Fibroblast of mammary gland (primary cell): Measurements from ENCODE around the gene TAP2.

ENCODE experiments used
- DNase-seq: peaks from one replicate; pipeline ENCODE4 v3.0.0-alpha.2; 2010; ENCODE audit warnings: low read depth
- H3K4me3 ChIP-seq: 2 replicates; pipeline ENCODE4 v1.5.1; 2011; ENCODE audit warnings: low read depth, mild to moderate bottlenecking, low read length, moderate library complexity; ENCODE audit not compliant: control insufficient read depth
- TF ChIP-seq, protein P1 (sequence below): conservative IDR thresholded peaks from 2 replicates; pipeline ENCODE4 v1.5.1; 2011; ENCODE audit warnings: low read depth, low read length, inconsistent platforms; ENCODE audit not compliant: control insufficient read depth, insufficient read depth

The TAP2 gene

DNA sequence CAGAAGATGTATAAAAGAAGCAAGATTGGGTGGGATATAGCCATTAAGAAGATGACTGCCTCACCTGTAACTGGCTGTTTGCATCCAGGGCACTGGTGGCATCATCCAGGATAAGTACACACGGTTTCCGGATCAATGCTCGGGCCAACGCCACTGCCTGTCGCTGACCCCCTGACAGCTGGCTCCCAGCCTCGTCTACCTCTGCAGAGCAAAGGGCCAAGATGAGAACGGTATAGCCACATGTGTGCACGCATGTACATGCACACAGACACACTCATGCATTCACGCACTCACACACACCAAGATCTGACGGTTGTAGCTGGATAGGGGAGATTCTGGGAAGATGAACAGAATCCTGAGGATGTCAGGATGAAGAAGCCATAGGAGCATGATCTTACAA is 8.5 kb upstream of the TAP2 start:
- DNase-seq, result no peak
- no peak overlapping the region for H3K4me3 ChIP-seq
- TF ChIP-seq, protein P1, sequence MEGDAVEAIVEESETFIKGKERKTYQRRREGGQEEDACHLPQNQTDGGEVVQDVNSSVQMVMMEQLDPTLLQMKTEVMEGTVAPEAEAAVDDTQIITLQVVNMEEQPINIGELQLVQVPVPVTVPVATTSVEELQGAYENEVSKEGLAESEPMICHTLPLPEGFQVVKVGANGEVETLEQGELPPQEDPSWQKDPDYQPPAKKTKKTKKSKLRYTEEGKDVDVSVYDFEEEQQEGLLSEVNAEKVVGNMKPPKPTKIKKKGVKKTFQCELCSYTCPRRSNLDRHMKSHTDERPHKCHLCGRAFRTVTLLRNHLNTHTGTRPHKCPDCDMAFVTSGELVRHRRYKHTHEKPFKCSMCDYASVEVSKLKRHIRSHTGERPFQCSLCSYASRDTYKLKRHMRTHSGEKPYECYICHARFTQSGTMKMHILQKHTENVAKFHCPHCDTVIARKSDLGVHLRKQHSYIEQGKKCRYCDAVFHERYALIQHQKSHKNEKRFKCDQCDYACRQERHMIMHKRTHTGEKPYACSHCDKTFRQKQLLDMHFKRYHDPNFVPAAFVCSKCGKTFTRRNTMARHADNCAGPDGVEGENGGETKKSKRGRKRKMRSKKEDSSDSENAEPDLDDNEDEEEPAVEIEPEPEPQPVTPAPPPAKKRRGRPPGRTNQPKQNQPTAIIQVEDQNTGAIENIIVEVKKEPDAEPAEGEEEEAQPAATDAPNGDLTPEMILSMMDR, result no peak

DNA sequence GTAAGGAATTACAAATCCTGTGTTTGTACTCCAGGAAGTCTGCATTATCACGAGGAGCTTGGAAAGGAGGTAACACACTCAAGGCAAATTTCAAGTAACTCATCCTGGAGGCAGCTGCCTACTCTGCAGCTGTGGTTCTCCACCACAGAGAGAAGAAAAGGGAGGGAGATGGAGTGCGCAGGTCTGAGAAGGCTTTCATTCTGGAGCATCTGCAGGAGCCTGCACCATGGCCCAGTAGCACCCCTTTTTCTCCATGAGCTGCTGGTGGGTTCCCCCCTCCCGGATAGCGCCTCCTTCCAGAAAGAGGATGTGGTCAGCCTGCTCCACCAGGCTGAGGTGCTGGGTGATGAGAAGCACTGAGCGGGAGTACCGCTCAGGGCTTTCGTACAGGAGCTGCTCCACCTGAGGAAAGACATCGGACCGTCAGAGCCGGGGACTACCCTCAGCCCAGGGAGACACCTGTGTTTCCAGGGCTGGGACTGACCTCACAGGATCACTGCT is 6.9 kb upstream of the TAP2 start:
- no peak overlapping the region for H3K4me3 ChIP-seq
- no peak for DNase-seq

DNA sequence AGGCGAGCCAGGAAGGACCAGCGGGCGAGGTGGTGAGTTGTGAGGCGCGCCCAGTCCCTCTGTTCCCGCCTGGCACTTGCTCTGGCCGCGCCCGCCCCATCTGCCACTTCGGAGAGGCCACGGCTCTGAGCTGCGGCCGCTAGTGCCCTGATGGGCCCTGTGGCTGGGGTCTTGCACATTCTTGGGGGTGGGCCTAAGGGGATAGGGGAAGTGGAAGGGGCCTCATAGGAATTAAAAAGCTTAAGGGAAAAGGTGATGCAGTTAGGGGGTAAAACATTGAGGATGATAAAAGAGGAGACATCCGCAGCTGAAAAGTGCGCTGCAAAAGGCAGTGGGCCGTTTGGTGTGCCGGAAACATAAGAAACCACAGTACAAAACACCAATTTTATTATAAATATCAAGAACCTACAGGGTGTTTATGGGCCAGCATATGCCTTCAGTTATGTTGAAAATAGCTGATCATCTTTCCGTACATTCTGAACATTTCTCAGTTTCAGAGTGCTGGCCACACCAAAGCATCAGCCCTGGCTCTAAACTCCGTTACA is 6.4 kb upstream of the TAP2 start:
- H3K4me3 ChIP-seq, result peak overlapping the region; percentile 74
- TF ChIP-seq, protein P1, result no peak
- DNase-seq, result no peak

More for the DNA sequence above, 6.9 kb upstream of the TAP2 start:
- TF ChIP-seq, protein P1, result no peak

DNA sequence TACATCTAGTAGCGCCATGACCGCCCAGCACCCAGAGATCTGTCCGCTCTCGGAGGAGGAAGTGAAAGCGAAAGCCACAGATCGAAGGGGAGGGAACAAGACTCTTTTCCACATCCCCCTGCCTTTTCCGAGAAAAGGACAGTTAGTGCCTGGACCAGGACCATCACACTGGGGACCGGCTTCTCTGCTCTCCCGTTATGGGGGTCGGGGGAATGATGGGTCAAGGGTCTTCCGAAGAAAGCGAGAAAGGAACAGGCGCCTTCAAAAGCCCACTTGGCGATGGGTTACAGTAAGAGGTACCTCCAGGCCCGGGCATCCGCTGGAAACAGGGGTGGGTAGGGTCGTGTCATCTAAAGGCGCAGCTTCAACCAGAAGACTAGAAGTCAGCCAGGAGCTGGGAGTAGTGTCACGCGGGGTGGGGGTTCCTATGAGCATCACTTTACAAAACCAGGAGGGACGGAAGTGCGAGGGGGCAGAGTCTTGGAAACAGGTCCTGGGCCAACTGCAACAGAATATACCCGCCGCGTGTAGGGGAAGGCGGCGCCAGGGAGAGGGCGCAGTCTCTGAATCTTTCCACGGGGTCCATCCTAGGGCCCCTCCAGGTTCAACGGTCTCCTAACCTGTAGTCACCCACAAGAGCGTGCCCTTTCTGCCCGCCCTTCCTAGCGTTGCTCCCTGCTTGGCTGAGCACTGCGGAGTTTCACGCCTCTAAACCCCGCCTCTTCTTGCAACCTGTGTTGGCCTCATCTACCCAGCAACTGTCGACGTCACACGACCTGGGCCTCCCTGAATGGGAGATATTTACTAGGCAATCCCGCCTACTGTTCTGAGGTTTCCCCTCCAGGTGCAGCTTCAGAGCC is 5.7 kb upstream of the TAP2 start, which contains the start of gene PSMB8:
TSS of gene PSMB8 (minus strand) at position 69 of the 860 bp plus-strand sequence. CDS start at position 18, 51 bp downstream.
- peak; percentile 89 for DNase-seq
- H3K4me3 ChIP-seq, result peak within 1 kb of the TSS; percentile 74
- TF ChIP-seq, protein P1, result peak; percentile 21

DNA sequence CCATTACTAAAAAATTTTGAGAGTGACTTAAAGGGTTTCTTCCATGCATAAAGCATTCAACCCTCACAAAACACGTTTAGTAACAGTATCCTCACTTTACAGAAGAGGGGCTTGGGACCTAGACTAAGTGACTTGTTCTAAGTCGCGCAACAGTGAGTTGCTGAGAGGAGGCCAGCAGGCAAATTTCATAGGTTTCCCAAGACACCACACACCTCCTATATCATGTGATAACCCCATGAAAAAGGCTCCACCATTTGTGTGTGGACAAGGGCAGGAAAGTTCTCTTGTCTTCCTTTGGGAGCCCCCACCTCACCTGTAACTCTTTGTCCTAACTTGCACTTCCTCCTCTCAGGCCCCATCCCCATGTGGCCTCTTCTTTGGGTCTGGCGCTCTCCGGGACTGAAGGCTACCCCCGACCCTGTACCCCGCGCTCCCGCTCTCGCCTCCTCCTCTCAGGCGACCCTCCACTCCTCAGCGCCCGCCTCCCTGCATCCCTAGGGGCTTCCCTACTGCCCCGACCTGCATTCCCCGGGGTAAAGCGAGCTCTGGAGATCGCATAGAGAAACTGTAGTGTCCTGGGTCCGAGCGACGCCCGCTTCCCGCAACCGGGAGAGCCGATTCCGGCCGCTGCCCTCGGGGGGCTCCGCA is 4.9 kb upstream of the TAP2 start:
- peak overlapping the region; percentile 74 for H3K4me3 ChIP-seq
- TF ChIP-seq, protein P1, result no peak
- DNase-seq, result peak; percentile 7

DNA sequence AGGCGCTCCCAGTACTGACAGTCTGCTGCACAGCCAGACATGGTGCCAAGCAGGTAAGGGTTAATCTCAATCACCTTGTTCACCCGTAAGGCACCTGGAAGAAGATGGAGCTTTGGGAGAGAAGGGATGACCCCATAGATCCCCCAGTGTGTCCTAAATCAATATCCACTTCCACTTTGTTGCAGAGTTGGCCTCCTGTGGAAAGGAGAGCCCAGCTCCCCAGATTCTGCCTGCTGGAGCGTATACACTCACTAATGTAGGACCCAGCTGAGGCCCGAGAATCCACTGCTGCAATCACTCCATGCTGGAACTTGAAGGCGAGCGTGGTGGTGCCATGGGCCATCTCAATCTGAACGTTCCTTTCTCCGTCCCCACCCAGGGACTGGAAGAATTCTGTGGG is 4.2 kb upstream of the TAP2 start:
- TF ChIP-seq, protein P1, result no peak
- no peak overlapping the region for H3K4me3 ChIP-seq
- no peak for DNase-seq
